TTC549 (cell line): ENCODE data around the gene SALL1.

Experiments used
- FAIRE-seq: peaks from 2 replicates; lab custom pipeline; 2012; peaks lifted over from hg19 to GRCh38; lab: Jason Lieb, UNC

Gene SALL1

DNA sequence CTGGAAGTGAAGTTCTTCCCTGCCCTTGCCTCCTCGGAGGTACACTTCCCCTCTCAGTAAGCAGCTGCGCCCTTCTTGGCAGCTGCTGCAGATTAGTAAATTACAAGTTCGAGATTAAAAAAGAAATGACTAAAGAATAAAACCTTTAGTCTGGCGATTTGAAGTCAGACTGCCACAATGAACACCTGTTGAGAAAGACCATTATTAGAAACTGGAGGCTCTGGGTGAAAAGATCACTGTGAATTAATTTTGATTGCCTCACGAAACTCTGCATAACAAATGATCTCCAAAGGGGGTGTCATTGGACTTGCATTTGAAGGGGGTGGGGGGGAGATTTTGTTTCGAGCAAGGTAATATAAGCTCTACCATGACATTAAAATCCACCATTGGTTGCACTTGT lies 39.3 kb downstream of the SALL1 start:
- FAIRE-seq: no peak

DNA sequence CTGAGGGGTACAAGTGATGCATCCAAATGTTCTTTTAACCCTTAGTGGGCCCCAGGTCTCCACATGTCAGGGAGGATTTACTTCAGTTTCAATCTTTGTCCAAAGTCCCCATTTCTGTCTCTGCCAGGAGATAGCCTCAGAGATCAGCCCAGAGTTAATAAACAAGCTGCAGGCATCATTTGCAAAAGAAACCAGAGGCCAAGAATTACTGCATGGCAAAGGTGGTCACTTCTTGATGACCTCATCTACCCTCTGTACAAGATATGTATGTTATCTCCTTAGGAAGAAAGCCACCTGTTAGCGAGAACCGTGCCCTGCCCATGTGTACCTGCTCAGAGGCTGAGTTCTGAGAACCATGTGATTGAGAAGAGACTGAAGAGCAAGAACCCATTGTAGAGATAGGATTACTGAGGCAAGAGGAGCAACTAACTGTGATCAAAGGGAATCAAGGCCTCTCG lies 40.3 kb downstream of the SALL1 start:
- FAIRE-seq: no peak

DNA sequence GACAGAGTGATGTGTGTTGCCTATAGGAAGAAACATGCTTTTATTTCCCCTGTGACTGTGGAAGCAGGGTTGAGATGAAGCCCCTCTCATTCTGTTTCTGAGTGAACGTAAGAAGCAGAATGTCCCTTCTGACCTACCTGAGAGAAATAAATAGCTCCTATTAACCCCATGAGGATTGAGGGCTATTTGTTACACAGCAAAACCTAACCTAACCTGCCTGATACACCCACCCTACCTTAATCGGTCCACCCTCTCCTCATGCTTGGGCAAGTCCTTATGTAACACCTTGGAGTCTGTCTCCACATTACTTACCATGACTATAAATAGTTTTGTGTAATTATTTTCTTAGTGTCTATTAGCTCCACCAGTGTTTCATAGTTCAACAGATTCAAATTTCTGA lies 41.9 kb downstream of the SALL1 start:
- FAIRE-seq: no peak

DNA sequence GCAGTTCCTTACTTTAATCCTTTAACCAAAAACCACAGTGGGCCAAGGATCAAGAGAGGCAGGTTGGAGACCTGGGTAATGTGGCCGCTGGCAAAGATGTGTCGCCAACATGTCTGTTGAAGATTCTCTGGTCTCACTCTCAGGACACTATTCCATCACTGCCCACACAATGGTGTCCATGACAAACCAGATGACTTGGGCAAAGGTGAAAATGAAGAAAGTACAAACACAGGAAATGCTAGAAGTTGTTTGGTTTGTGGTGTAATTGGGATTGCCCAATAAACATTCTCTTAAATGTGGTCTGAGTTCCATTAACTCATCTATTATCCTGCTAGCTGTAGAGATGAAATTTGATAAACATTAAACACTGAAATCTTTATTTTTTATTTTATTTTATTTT lies 43.3 kb downstream of the SALL1 start:
- no peak for FAIRE-seq

DNA sequence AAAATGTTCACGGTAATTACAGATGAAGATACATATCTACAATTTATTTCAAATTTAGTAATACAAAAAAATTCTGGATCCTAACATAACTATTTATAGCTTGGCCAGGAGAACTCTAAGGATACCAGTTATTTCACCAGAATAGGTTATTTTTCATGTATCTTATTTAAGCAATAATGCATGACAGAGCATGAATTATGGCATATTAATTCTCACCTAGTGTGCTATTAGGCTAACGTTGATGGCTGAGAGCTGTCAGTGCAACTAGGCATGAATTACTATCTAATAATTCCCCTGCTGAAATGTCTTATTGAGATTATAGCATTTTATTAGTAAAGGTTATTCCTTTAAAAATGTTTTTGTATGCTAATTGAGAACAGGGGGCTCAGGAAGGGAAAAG lies 44.5 kb downstream of the SALL1 start:
- FAIRE-seq: no peak

DNA sequence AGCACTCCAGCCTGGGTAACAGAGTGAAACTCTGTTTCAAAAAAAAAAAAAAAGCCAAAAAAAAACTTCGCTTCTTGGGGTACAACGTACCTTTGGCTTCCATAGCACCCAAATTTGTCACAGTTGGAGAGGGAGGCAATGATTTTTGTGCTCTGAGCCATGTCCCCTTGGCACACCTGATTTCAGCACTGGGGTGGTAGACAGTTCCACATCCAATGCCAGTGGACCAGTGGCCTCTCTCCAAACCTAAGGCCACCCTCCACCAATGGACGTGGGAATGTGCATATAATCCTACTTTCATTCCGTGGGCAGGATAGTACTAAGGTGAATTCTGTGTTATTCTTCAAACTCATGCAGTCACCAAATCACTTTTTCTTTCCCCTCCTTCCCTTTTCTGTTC lies 47.5 kb downstream of the SALL1 start:
- no peak for FAIRE-seq

DNA sequence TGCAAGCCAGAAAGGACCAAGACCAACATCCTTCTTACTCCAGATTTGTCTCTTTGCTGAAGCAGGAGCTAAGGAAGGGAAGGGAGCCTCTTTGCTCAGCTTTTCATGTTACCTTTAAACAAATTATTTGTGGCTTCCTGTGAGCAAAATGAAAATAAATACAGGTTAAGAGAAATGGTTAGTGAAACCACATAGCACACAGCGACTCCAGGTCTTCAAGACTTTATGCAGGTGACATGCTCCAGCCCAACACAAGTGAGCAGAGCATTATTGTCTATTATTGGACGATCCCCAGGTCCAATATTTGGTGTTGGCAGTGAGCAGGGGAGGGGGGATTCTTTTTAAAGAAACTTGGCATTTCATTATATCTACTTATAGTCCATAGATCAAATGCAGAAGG lies 53.3 kb downstream of the SALL1 start:
- no peak for FAIRE-seq

DNA sequence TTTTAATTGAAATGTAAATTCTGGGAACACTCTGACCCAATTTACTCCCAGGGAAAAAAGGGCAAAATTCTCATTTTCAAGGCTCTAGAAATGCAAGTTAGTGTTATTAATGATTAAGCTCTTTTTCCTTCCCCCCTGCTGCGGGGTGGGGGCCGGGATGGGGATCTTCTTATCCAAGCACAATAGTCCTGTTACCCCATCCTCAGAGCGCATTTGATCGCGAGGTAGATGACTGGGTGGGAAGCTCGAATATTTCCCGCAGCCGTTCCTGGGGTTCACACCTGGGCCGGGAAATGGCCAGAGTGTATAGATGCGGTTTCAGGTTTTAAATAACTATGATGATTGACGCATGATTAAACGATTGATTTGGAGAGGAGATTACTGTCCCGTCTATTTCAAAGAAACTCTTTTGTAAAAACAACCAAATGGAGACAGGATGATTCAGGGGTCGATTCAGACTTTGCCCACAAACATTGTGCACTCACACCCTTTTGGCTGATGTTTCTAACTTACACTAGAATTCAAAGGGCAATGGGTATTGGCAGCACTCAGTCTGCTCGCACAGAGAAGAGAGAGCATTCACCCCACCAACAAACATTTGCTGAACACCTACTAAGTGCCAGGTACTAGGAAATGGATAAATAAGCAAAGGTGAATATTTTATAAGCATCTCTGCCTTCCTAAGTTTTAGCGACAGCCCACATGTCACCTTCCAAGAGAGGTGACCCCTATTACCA lies 55.0 kb downstream of the SALL1 start:
- no peak for FAIRE-seq

DNA sequence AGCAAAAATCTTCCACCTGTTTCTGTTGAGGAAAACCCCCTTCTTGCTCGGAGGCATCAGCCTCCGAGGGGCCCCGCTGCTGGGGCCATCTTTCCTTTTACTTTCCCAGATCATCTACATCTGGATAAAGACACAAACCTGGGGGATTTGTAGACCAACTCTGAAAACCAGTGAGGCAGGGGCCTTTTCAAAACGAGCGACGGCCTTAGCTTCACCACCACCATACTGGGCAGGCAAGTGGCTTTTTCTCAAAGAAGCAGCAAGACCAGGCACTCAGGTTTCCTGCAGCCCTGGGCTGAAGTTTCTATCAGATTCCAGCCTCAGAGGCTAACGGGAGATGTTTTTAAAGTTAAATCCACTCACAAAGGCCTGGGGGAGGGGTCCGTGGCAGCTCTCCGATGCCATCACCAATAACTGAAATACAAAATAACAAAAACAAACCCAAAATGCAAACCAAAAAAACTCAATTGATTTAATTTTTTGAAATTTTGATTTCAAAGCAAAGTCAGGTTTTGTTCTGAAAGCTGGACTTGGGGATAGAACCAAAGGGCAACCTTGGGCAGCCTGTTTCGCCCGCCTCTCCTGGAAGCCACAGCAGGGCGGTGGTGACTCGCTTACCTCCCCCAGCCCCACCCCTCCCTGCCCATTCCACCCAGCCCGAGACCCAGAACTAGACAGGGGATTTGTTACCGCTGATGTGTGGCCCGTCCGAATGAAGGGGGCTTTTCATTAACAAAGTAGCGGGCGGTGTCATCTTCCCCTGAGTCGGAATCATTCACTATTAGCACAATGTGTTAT lies 55.8 kb downstream of the SALL1 start:
- FAIRE-seq: no peak

DNA sequence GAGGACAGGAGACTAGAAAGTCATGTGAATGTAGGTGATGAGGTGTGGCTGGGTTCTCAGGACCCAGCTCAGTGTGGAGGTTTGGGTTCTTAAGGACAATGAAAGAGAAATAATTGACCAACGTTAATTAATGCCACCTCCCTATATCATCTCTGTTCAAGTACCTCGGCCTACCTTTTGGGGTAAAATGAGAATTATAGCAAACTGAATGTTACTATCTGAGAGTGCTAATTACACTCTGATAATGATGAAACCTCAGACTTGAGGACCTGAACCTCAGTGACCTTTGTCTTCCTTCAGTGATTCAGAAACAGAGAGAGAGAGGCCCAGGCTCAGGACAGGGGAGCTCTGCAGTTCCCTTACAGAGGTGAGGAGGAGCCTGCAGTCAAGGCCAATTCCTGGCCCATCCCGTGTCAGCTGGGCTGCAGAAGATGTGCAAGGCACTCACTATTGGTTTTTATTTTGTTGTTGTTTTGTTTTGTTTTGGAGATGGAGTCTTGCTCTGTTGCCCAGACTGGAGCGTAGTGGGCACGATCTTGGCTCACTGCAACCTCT lies 57.3 kb downstream of the SALL1 start:
- no peak for FAIRE-seq
